Heart right ventricle (tissue), 16 donors: Measurements from ENCODE around the gene CDH13. TPM values are rescaled to one million over a fixed set of nuclear protein-coding genes. Genes with fewer than 3 reads are reported as not detected.

Source experiments
- ATAC-seq, 8 donors: fragments of 200-7000 bp; cut with Tn5 transposase; one replicate each; pipeline ENCODE4 v1.9.1; 2020; ENCODE audit warnings: mild to moderate bottlenecking in 8 of 8, moderate library complexity in 8 of 8, moderate number of reproducible peaks in 1 of 8
- DNase-seq, 2 donors: peaks; one replicate each; pipeline ENCODE4 v3.0.0-alpha.2; 2020
- H3K27ac ChIP-seq, 10 donors: fragments of 200-600 bp; sonication (generic) in 2 of 10; one replicate each; pipeline versions ENCODE4 v1.5.0 to v1.8.0; 2020 to 2022; ENCODE audit warnings: mild to moderate bottlenecking in 3 of 10
- H3K27me3 ChIP-seq, 7 donors: fragments of 200-600 bp; one replicate each; pipeline ENCODE4 v1.8.0; 2021 to 2022; ENCODE audit warnings: mild to moderate bottlenecking in 2 of 7
- H3K36me3 ChIP-seq, 9 donors: fragments of 200-600 bp; sonication (generic) in 1 of 9; one replicate each; pipeline versions ENCODE4 v1.5.0 to v1.8.0; 2020 to 2022; ENCODE audit warnings: mild to moderate bottlenecking in 2 of 9
- H3K4me1 ChIP-seq, 9 donors: fragments of 200-600 bp; sonication (generic) in 1 of 9; one replicate each; pipeline versions ENCODE4 v1.5.0 to v1.8.0; 2020 to 2022; ENCODE audit warnings: mild to moderate bottlenecking in 4 of 9
- H3K4me3 ChIP-seq, 10 donors: fragments of 200-600 bp; sonication (generic) in 2 of 10; one replicate each; pipeline versions ENCODE4 v1.5.0 to v1.8.0; 2020 to 2022; ENCODE audit warnings: mild to moderate bottlenecking in 7 of 10, moderate library complexity in 2 of 10
- H3K9me3 ChIP-seq, 11 donors: fragments of 200-600 bp in 10 of 11; sonication (generic) in 2 of 11; one replicate each; pipeline versions ENCODE4 v1.5.0 to v1.8.0; 2013 to 2022; ENCODE audit warnings: mild to moderate bottlenecking in 2 of 11, control low read depth in 1 of 11, moderate library complexity in 1 of 11
- CTCF ChIP-seq, 9 donors: fragments of 200-600 bp; sonication (generic) in 2 of 9; IDR thresholded peaks; one replicate each; pipeline versions ENCODE4 v1.5.0 to v1.8.0; 2021 to 2022; ENCODE audit warnings: antibody characterized with exemption in 9 of 9, mild to moderate bottlenecking in 5 of 9, moderate library complexity in 1 of 9
- WGBS, 2 donors: extraction: QIAGEN DNeasy Blood & Tissue Kit; methylation state at CpG; one replicate each; pipeline ENCODE4 v1.1.7; 2013; ENCODE audit warnings: inconsistent platforms in 1 of 2; 5-methylcytosine and 5-hydroxymethylcytosine counted together
- intact Hi-C, 10 donors: fragments of 100-400 bp; cut with DNase I; formaldehyde crosslinking; loops; one replicate each; pipeline versions ENCODE4 v1.11.1 to v1.14.2; 2022
- polyA plus RNA-seq, 2 donors: library from polyadenylated mRNA; stranded (reverse); fragments of 200-250 nt; gene quantifications; one replicate each; pipeline ENCODE4 v1.2.3, GENCODE V29; 2013
- total RNA-seq, 10 donors: library from RNA; stranded (reverse); fragmentation: NEBNext Ultra II Directional in 3 of 10; extraction: Animal tissue kit (Norgen Biotek cat#: 25700) in 3 of 10; gene quantifications; one replicate each; pipeline versions ENCODE4 v1.2.1 to v1.2.4, GENCODE V29; 2021 to 2023
- donor health status: Arrhythmogenic right ventricular cardiomyopathy.
- donor health status: ischemic (EF 13 %, LVEDD 7.1; RV severe dilation, severe dysfunction).
- donor health status: healthy with polysubstance abuse.
- donor health status: DM: no; HTN: yes; CAD: no.
- donor health status: DM: no; HTN: no; CAD: no.
- donor health status: ischemic (EF 25% LVEDD 6.9; RV normal size, moderate dysfunction).
- donor health status: ischemic (EF 25% LVEDD 5.7; RV mildly dilated, moderate dysfunction).
- donor health status: healthy.
- donor health status: DM: yes; HTN: yes; CAD: no.
- donor health status: Ischemic cardiomyopathy.
- donor health status: ischemic (EF 35%, LVEDD 5.7; RV mildly dilated, moderate dysfunction).
- donor health status: nonischemic (EF 11% LVEDD 7.7; RV severe dilation, severe dysfunction).
- donor health status: DM: yes; HTN: yes; CAD: no.
- donor health status: PGD.
- donor health status: ischemic (EF 29% LVEDD 5.4; RV normal size, mild dysfunction).
- donor health status: nonischemic (EF 23%, LVEDD 6.1; RV moderate dilation, normal function).

Gene CDH13
- total and polyA plus RNA-seq, 12 donors = 15.5 to 221 (median 168) TPM

- no peak for DNase-seq
- Histone ChIP-seq H3K27me3 (no peaks in the 10 kb centered on the region), H3K4me1 (peaks cover 0 to 22% (median 12%) of the 10 kb centered on the region in 9 donors), H3K9me3 (peaks cover 0 to 2% (median 0%) of the 10 kb centered on the region in 11 donors), H3K4me3 (no peak overlapping the region), H3K27ac (no peak overlapping the region), H3K36me3 (no peaks in the 10 kb centered on the region)
- intact Hi-C loops = no loop called here
- no peak for TF ChIP-seq CTCF (IDR thresholded peaks at IDR 0.05)
- no peak for ATAC-seq
These were observed 250.2 kb downstream of the CDH13 start for GRCh38 chr16:82876951-82877350.

- TF ChIP-seq CTCF (IDR thresholded peaks at IDR 0.05) = no peak
- no peak for ATAC-seq
- no peak overlapping the region for H3K27ac ChIP-seq
- H3K9me3 ChIP-seq = no peaks in the 10 kb centered on the region
- intact Hi-C loops = no loop called here
- peaks cover 0 to 27% (median 20%) of the 10 kb centered on the region in 9 donors for H3K4me1 ChIP-seq
- DNase-seq = no peak
- H3K4me3 ChIP-seq = no peak overlapping the region
- WGBS, 2 donors = 77 to 84% methylated on average over 5 of the region's 5 CpGs
- H3K36me3 ChIP-seq = no peaks in the 10 kb centered on the region
- no peaks in the 10 kb centered on the region for H3K27me3 ChIP-seq
These were observed 251.7 kb downstream of the CDH13 start for GRCh38 chr16:82878466-82878865.

- Histone ChIP-seq H3K4me1 (peaks cover 0 to 21% (median 9%) of the 10 kb centered on the region in 9 donors), H3K9me3 (no peaks in the 10 kb centered on the region), H3K36me3 (no peaks in the 10 kb centered on the region), H3K4me3 (no peak overlapping the region), H3K27me3 (no peaks in the 10 kb centered on the region), H3K27ac (no peak overlapping the region)
- TF ChIP-seq CTCF (IDR thresholded peaks at IDR 0.05) = no peak
- WGBS, 2 donors = 90 to 92% methylated on average over 4 of the region's 4 CpGs
- no peak for ATAC-seq
- no peak for DNase-seq
- intact Hi-C loops = no loop called here
These were observed 253.6 kb downstream of the CDH13 start for GRCh38 chr16:82880346-82880745.

- no peaks in the 10 kb centered on the region for H3K9me3 ChIP-seq
- H3K27ac ChIP-seq = no peak overlapping the region
- H3K4me1 ChIP-seq = peaks cover 0 to 21% (median 9%) of the 10 kb centered on the region in 9 donors
- ATAC-seq (no peak), DNase-seq (no peak)
- no peak overlapping the region for H3K4me3 ChIP-seq
- intact Hi-C loops = no loop called here
- 85 to 96% methylated on average over 3 of the region's 3 CpGs for WGBS, 2 donors
- H3K36me3 ChIP-seq = no peaks in the 10 kb centered on the region
- H3K27me3 ChIP-seq = no peaks in the 10 kb centered on the region
- TF ChIP-seq CTCF (IDR thresholded peaks at IDR 0.05) = no peak
These were observed 254.7 kb downstream of the CDH13 start for GRCh38 chr16:82881516-82881915.
